Esophagus squamous epithelium (tissue), 5 donors: Measurements from ENCODE around the gene OR11H12. TPM values are rescaled to one million over a fixed set of nuclear protein-coding genes. Genes with fewer than 3 reads are reported as not detected.
"Not testable (repeated sequence)": the region's sequence is repeated elsewhere in the genome, so short reads cannot be mapped to it uniquely, and the experiment has no call there.

Experiments
- DNase-seq: peaks from one replicate; lab custom pipeline; 2025; lab: John Stamatoyannopoulos, UW
- H3K27ac ChIP-seq, 4 donors: fragments of 200-600 bp; sonication (generic); one replicate each; pipeline ENCODE4 v1.5.1; 2016 to 2019; ENCODE audit warnings: mild to moderate bottlenecking in 1 of 4
- H3K27me3 ChIP-seq, 4 donors: fragments of 200-600 bp; sonication (generic); 1 replicate in 3 of 4; 2 replicates in 1 of 4; pipeline versions ENCODE4 v1.5.1 to v1.6.0; 2017 to 2021; ENCODE audit warnings: antibody characterized with exemption in 1 of 4
- H3K36me3 ChIP-seq, 3 donors: fragments of 200-600 bp; sonication (generic); one replicate each; pipeline ENCODE4 v1.5.1; 2016 to 2019
- H3K4me1 ChIP-seq, 3 donors: fragments of 200-600 bp; sonication (generic); one replicate each; pipeline ENCODE4 v1.5.1; 2017 to 2019
- H3K4me3 ChIP-seq, 4 donors: fragments of 200-600 bp; sonication (generic); 1 replicate in 3 of 4; 2 replicates in 1 of 4; pipeline ENCODE4 v1.5.1; 2016 to 2019; ENCODE audit warnings: mild to moderate bottlenecking in 2 of 4, moderate library complexity in 1 of 4
- H3K9me3 ChIP-seq, 3 donors: fragments of 200-600 bp; sonication (generic); one replicate each; pipeline ENCODE4 v1.5.1; 2016 to 2019
- WGBS, 2 donors: methylation state at CpG; one replicate each; pipeline ENCODE4 v1.1.5; 2018; 5-methylcytosine and 5-hydroxymethylcytosine counted together
- intact Hi-C: fragments of 100-400 bp; cut with DNase I; formaldehyde crosslinking; loops from one replicate; pipeline ENCODE4 v1.15.0; 2022
- small RNA-seq, 4 donors: library from RNA; depleted of rRNA; stranded (forward); fragments of <200 nt; gene quantifications; one replicate each; pipeline ENCODE3, GENCODE V24; 2016
- total RNA-seq, 4 donors: library from RNA; depleted of rRNA; stranded (reverse); fragments of >200 nt; gene quantifications; one replicate each; pipeline ENCODE4 v1.1.0, GENCODE V29; 2016
- donor health status: DM: yes; HTN: yes; CAD: no.

OR11H12 gene
- not detected for total RNA-seq

GRCh38 chr14:18600817-18601216, at the start of gene OR11H12:
OR11H12 (plus strand) TSS chr14:18601117; CDS start chr14:18601117, 0 bp downstream.
- H3K4me3 ChIP-seq, H3K4me1 ChIP-seq, intact Hi-C loops, H3K27me3 ChIP-seq, H3K27ac ChIP-seq, H3K9me3 ChIP-seq, H3K36me3 ChIP-seq, DNase-seq: not testable (repeated sequence)
- WGBS, 2 donors: no CpG with 5 or more reads among the region's 3 CpGs

GRCh38 chr14:18582908-18583307, 18.0 kb upstream of the OR11H12 start:
- no CpG with 5 or more reads among the region's 31 CpGs for WGBS, 2 donors
- H3K4me1 ChIP-seq, intact Hi-C loops, H3K27me3 ChIP-seq, H3K36me3 ChIP-seq, H3K4me3 ChIP-seq, H3K9me3 ChIP-seq, DNase-seq, H3K27ac ChIP-seq: not testable (repeated sequence)

- H3K27ac ChIP-seq, H3K27me3 ChIP-seq, H3K4me1 ChIP-seq, H3K4me3 ChIP-seq, H3K36me3 ChIP-seq, H3K9me3 ChIP-seq, intact Hi-C loops, DNase-seq: not testable (repeated sequence)
- WGBS, 2 donors: no CpG with 5 or more reads among the region's 32 CpGs
Observed at GRCh38 chr14:18626610-18627213, 25.8 kb downstream of the OR11H12 start.

- WGBS, 2 donors: no CpG with 5 or more reads among the region's 11 CpGs
- intact Hi-C loops, DNase-seq, H3K4me1 ChIP-seq, H3K9me3 ChIP-seq, H3K36me3 ChIP-seq, H3K27ac ChIP-seq, H3K27me3 ChIP-seq, H3K4me3 ChIP-seq: not testable (repeated sequence)
Observed at GRCh38 chr14:18636066-18636465, 35.1 kb downstream of the OR11H12 start.

GRCh38 chr14:18638032-18638431, 37.1 kb downstream of the OR11H12 start:
- not testable (repeated sequence) for H3K4me1 ChIP-seq, DNase-seq, H3K27me3 ChIP-seq

GRCh38 chr14:18638785-18639184, 37.9 kb downstream of the OR11H12 start:
- WGBS, 2 donors: 9 to 22% methylated on average over 2 of the region's 4 CpGs
- intact Hi-C loops, H3K27ac ChIP-seq, H3K36me3 ChIP-seq, H3K27me3 ChIP-seq, H3K9me3 ChIP-seq, DNase-seq, H3K4me3 ChIP-seq, H3K4me1 ChIP-seq: not testable (repeated sequence)

More at GRCh38 chr14:18638032-18638431, 37.1 kb downstream of the OR11H12 start:
- H3K9me3 ChIP-seq, intact Hi-C loops, H3K36me3 ChIP-seq, H3K4me3 ChIP-seq, H3K27ac ChIP-seq: not testable (repeated sequence)

GRCh38 chr14:18646075-18646730, 45.3 kb downstream of the OR11H12 start:
- H3K27ac ChIP-seq, H3K36me3 ChIP-seq, intact Hi-C loops, H3K9me3 ChIP-seq, H3K27me3 ChIP-seq, H3K4me1 ChIP-seq, H3K4me3 ChIP-seq, DNase-seq: not testable (repeated sequence)
- WGBS, 2 donors: 66 to 79% methylated on average over 10 to 19 of the region's 45 CpGs

Small RNA genes within 50 kb of the gene (small RNA-seq; reads per million reads assigned to genes)
- 0 reads per million in 4 donors for gene CR383656.6
- 0 reads per million in 4 donors for gene CR383656.7
- gene CR383656.9: 0 reads per million in 4 donors
